Stimulated activated CD4-positive, alpha-beta T cell treated with anti-CD3 and anti-CD28 coated beads, Interleukin-12 subunit alpha, Interleukin-12 subunit beta, amount 100 ng/mL, for 4 hours (primary cell): ENCODE data around the gene PRKAG2.

Source experiments
- DNase-seq: peaks from one replicate; pipeline ENCODE4 v3.0.0-alpha.2; 2020

The PRKAG2 gene

DNA sequence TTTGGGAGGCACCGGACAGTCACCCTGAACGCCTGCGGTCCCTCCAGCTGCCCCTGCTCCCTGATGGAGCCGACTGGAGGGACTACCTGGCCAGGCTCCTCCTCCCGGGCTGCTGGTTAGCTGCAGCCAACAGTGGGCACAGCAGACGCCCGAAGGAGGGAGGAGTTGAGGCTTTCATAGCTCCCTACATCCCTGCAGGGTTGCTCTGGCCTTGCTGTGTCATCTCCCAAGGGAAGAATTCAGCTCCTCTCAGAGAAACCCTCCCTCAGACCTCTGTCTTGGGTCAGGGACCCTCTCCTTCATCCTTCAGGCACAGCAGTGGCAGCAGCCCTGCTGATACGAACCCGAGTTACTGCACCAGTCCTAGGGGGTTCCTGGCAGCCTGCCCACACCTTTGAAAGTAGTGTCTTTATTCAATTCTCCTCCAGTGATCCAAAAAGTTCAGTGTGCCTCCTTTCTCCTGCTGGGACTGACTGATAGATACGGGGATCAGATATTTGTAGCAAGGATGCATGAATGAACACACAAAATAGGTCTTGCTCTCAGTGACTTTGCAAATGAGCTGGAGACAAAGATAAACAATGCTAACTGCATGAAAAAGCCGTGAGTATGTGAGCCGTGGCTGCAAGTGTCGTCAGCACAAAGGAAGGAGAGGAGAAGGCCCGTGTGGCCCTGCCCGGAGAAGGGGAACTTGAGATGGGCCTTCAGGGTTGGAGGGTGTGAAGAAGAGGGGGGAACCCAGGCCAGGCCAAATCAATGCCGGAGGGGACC is 136.6 kb downstream of the PRKAG2 start:
- DNase-seq = no peak

GRCh38 chr7:151738925-151739324 is 138.0 kb downstream of the PRKAG2 start:
- no peak for DNase-seq

- no peak for DNase-seq
Observed at GRCh38 chr7:151736403-151736909, 140.5 kb downstream of the PRKAG2 start.

GRCh38 chr7:151735851-151736402 is 141.0 kb downstream of the PRKAG2 start:
- no peak for DNase-seq

- DNase-seq = no peak
Observed at GRCh38 chr7:151735186-151735850, 141.6 kb downstream of the PRKAG2 start.

GRCh38 chr7:151732834-151733592 is 143.9 kb downstream of the PRKAG2 start:
- no peak for DNase-seq

DNA sequence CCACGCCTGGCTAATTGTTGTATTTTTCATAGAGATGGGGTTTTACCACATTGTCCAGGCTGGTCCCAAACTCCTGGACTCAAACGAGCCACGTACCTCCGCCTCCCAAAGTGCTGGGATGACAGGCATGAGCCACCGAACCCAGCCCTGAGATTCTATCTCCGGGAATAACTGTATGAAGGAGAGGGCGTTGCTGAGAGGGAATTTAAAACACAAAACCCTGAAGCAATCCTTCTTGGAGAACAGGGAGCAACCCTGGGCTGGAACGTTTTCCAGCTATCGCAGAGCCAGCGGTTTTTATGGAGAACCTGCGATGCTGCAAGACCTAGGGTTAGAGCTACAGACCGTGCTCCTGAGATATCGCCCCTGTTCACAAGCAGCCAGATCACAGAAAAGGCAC is 144.6 kb downstream of the PRKAG2 start:
- DNase-seq = no peak

GRCh38 chr7:151731022-151731441 is 145.9 kb downstream of the PRKAG2 start:
- DNase-seq = no peak

GRCh38 chr7:151730591-151730990 is 146.3 kb downstream of the PRKAG2 start:
- DNase-seq = no peak

DNA sequence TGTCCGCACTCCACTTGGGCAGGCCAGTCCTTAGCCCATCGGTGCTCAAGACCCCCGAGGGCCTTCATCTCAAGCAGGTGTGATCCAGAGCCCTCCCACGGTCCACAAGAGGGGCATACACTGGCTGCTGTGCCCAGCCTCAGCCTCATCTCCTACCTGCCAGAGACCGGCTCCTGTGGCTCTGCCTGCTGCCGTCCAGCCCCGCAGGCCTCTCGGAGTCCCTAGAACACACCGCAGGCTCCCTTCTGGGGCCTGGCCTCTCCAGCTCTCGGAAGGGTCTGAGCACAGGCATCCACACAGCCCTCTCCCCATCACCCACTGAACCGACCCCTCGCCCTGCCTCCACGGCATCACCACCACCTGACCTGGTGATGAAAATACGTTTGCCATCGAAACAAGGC is 147.4 kb downstream of the PRKAG2 start:
- DNase-seq = no peak

DNA sequence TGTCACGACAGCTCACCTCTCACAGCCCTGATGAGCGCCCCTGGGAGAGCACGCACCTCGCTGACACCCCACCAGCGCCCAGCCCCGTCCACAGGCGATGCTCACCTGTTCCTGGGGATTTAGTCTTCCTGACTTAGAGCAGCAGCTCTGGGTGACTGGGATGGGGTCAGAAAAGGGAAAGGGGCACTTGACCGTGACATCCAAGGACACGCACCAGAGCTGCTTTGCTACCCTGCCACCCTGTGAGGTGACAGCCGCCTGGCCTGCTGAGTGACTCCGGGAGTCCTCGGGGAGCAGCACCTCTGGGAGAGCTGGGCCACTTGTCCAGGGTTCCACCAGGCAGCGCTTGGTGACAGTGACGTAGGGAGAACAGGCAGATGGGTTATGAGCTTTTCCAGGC is 148.2 kb downstream of the PRKAG2 start:
- no peak for DNase-seq

DNA sequence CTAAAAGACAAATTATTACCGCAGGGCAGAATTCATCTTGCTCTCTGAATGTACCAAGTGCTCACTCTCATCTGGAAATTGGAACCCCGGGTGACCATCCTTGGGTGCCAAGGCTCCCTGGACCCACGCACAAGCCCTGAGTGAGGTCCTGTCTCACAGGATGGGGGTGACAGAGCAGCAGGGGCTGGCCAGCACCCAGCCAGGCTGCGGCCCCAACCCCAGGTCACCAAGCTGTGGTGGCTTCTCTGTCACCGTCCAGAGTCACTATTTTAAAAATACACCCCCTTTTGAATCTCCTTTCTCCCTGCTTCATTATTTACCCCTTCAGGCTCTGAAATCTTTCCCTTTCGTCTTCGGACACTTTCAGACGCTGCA is 148.6 kb downstream of the PRKAG2 start:
- DNase-seq = no peak

DNA sequence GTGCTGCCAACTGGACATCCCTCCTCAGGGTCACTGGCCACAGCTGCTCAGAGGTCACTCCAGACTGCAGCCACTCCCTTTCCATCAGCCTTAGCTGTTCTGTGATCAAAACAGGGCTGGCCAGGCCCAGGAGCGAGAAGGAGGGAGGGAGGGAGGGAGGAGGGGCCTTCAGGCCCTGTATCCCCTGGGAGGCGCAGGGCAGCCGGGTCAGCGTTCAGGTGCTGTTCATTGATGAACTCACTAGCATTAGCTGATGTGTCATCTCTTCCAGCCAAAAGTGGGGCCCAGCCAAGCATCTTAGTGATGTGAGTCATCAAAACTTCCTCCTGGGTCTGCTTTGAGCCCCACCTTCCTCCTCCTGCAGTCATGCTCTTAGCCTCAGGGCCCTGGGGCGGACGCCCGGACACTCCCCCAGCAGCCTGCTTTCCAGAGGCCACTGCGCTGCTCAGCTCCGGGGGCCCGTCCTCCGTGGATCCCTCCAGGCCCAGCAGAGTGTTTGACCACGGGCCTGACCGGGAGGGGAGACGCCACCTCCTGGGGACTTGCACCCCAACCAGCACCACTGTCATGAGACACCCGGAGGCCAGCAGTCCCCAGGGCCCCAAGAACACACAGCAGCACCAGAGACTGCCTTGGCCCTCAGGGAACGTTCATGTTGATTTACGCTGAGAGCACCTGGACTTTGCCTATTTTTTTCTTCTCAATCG is 149.2 kb downstream of the PRKAG2 start:
- peak; percentile 38 for DNase-seq

- DNase-seq = no peak
Observed at GRCh38 chr7:151726652-151727578, 150.0 kb downstream of the PRKAG2 start.

DNA sequence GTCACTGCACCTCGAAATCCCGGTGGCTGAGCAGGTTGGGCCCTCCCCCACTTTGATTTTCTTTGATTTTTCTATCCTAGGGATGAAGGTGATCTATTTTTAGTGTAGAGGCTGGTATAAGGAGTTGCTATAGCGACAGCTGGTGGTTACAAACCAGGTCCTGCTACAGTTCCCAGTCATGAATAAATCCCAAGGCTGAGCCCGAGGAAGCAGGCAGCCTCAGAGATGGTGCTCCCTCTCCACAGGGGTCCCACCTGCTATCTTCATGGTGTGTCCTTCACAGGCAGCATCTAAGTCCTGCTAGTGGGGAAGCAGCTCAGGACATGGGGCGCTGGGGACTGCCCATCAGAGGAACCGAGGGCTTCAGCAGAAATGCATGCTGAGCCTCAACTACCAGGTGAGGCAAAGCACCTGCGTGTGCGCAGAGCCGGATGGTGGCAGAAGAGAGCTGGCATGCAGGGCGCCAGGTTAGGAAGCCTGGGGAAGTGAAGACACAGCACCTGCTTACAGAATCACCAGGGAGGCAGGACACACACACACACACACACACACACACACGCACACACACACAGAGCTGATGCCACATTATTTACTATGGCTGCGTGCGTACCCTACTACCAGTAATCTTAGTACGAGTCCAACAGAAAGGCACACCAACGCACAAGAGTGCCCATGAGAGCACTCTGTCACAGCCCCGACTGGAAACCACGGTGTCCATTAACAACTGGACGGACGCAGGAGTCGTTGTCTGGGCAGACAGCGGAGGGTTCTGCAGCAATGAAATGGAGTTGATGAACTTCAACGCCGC is 150.9 kb downstream of the PRKAG2 start:
- no peak for DNase-seq

DNA sequence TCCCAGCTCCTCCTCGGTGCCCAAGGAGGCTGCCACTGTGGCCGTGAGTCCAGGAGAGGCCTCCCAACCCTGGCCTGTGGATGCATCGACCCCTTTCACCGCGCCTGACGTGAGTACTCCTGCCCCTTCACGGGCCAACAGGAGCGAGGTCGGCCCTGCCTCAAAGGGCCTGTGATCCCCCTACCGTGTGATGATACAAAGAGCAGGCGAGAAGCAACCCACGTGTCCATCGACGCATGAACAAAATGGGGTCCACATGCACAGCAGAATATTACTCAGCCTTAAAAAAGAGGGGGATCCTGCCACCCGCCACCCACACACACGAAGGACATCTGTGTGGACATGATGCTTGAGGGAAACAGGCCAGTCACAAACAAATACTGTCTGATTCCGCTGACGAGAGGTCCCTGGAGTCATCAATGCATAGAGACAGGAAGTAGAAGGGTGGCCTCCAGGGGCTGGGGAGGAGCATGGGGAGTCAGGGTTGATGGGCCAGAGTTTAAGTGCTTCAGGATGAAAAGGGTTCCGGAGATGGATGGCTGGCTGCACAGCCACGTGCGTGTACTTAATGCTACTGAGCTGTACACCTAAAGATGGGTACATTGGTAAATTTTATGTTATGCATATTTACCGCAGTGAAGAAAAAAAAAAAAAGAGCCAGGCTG is 151.9 kb downstream of the PRKAG2 start:
- DNase-seq = no peak

GRCh38 chr7:151724250-151724915 is 152.5 kb downstream of the PRKAG2 start:
- no peak for DNase-seq

- no peak for DNase-seq
Observed at GRCh38 chr7:151723321-151723720, 153.6 kb downstream of the PRKAG2 start.

GRCh38 chr7:151722533-151722932 is 154.4 kb downstream of the PRKAG2 start:
- DNase-seq = no peak
